Measurements from ENCODE around the gene DAG1. TPM values are rescaled to one million over a fixed set of nuclear protein-coding genes. Genes with fewer than 3 reads are reported as not detected.

Gene DAG1
- total and polyA plus RNA-seq, 2 experiments from 2014 or later = 50.3 to 59.9 TPM

GRCh38 chr3:49553324-49553691 is 83.2 kb downstream of the DAG1 start:
- 47% methylated on average over 8 of the region's 8 CpGs for WGBS (ENCODE audit: low lambda C conversion rate, missing lambda C conversion rate)
- no peak for DNase-seq (ENCODE audit: low spot score)
- no peaks in the 10 kb centered on the region for H3K79me2 ChIP-seq
- H3K4me3 ChIP-seq = peak overlapping the region; percentile 81
- TF ChIP-seq EZH2phosphoT487 (IDR thresholded peaks at IDR 0.05; ENCODE audit: low read depth, severe bottlenecking, unreplicated experiment) (no peak), EZH2 (IDR thresholded peaks at IDR 0.05; ENCODE audit: borderline replicate concordance) (no peak)
- TF ChIP-seq, protein P1, sequence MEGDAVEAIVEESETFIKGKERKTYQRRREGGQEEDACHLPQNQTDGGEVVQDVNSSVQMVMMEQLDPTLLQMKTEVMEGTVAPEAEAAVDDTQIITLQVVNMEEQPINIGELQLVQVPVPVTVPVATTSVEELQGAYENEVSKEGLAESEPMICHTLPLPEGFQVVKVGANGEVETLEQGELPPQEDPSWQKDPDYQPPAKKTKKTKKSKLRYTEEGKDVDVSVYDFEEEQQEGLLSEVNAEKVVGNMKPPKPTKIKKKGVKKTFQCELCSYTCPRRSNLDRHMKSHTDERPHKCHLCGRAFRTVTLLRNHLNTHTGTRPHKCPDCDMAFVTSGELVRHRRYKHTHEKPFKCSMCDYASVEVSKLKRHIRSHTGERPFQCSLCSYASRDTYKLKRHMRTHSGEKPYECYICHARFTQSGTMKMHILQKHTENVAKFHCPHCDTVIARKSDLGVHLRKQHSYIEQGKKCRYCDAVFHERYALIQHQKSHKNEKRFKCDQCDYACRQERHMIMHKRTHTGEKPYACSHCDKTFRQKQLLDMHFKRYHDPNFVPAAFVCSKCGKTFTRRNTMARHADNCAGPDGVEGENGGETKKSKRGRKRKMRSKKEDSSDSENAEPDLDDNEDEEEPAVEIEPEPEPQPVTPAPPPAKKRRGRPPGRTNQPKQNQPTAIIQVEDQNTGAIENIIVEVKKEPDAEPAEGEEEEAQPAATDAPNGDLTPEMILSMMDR (IDR thresholded peaks at IDR 0.05; ENCODE audit: poor library complexity) = no peak
- no peak overlapping the region for H3K27ac ChIP-seq
- H3K36me3 ChIP-seq (replicated peaks; ENCODE audit: insufficient read depth, low read depth) = no peaks in the 10 kb centered on the region
- H2AFZ ChIP-seq = no peak overlapping the region
- H3K27me3 ChIP-seq = peaks cover 11% of the 10 kb centered on the region
- no peaks in the 10 kb centered on the region for H3K9me2 ChIP-seq (replicated peaks; ENCODE audit: insufficient read depth)
- no peaks in the 10 kb centered on the region for H4K20me1 ChIP-seq (ENCODE audit: insufficient read depth, poor library complexity, severe bottlenecking)
- no peaks in the 10 kb centered on the region for H3K9me3 ChIP-seq (ENCODE audit: low read depth)
- H3K4me2 ChIP-seq = peak overlapping the region; percentile 98
- H3K4me1 ChIP-seq (ENCODE audit: insufficient read depth) = peaks cover 10% of the 10 kb centered on the region

GRCh38 chr3:49553692-49554632 is 83.9 kb downstream of the DAG1 start, which contains the start of gene BSN:
TSS of gene BSN (plus strand) at chr3:49554477. CDS start at chr3:49554603, 126 bp downstream.
- H3K9me3 ChIP-seq (ENCODE audit: low read depth) = no peaks in the 10 kb centered on the region
- TF ChIP-seq EZH2phosphoT487 (IDR thresholded peaks at IDR 0.05; ENCODE audit: low read depth, severe bottlenecking, unreplicated experiment) (no peak), EZH2 (IDR thresholded peaks at IDR 0.05; ENCODE audit: borderline replicate concordance) (no peak)
- TF ChIP-seq, protein P1 (IDR thresholded peaks at IDR 0.05; ENCODE audit: poor library complexity) = no peak
- H3K4me1 ChIP-seq (ENCODE audit: insufficient read depth) = peaks cover 10% of the 10 kb centered on the region
- peak within 1 kb of the TSS; percentile 81 for H3K4me3 ChIP-seq
- no peaks in the 10 kb centered on the region for H3K36me3 ChIP-seq (replicated peaks; ENCODE audit: insufficient read depth, low read depth)
- peaks cover 11% of the 10 kb centered on the region for H3K27me3 ChIP-seq
- no peaks in the 10 kb centered on the region for H3K9me2 ChIP-seq (replicated peaks; ENCODE audit: insufficient read depth)
- H3K27ac ChIP-seq = peak within 1 kb of the TSS; percentile 44
- H3K79me2 ChIP-seq = no peaks in the 10 kb centered on the region
- DNase-seq (ENCODE audit: low spot score) = peak; percentile 97
- WGBS (ENCODE audit: low lambda C conversion rate, missing lambda C conversion rate) = 7% methylated on average over 41 of the region's 76 CpGs
- H4K20me1 ChIP-seq (ENCODE audit: insufficient read depth, poor library complexity, severe bottlenecking) = no peaks in the 10 kb centered on the region
- H3K4me2 ChIP-seq = peak within 1 kb of the TSS; percentile 99
- peak within 1 kb of the TSS; percentile 99 for H2AFZ ChIP-seq

GRCh38 chr3:49554633-49555265 is 84.7 kb downstream of the DAG1 start:
- no peak overlapping the region for H2AFZ ChIP-seq
- no peaks in the 10 kb centered on the region for H4K20me1 ChIP-seq (ENCODE audit: insufficient read depth, poor library complexity, severe bottlenecking)
- TF ChIP-seq, protein P1 (IDR thresholded peaks at IDR 0.05; ENCODE audit: poor library complexity) = no peak
- no peak for TF ChIP-seq EZH2phosphoT487 (IDR thresholded peaks at IDR 0.05; ENCODE audit: low read depth, severe bottlenecking, unreplicated experiment)
- TF ChIP-seq EZH2 (IDR thresholded peaks at IDR 0.05; ENCODE audit: borderline replicate concordance) = no peak

More at GRCh38 chr3:49554633-49555265, 84.7 kb downstream of the DAG1 start:
- DNase-seq (ENCODE audit: low spot score) = peak; percentile 85
- WGBS (ENCODE audit: low lambda C conversion rate, missing lambda C conversion rate) = 2% methylated on average over 40 of the region's 66 CpGs
- no peaks in the 10 kb centered on the region for H3K9me2 ChIP-seq (replicated peaks; ENCODE audit: insufficient read depth)
- peak overlapping the region; percentile 42 for H3K4me3 ChIP-seq
- peaks cover 10% of the 10 kb centered on the region for H3K4me1 ChIP-seq (ENCODE audit: insufficient read depth)
- no peaks in the 10 kb centered on the region for H3K36me3 ChIP-seq (replicated peaks; ENCODE audit: insufficient read depth, low read depth)
- H3K4me2 ChIP-seq = peak overlapping the region; percentile 99
- H3K79me2 ChIP-seq = no peaks in the 10 kb centered on the region
- no peak overlapping the region for H3K27ac ChIP-seq
- H3K9me3 ChIP-seq (ENCODE audit: low read depth) = no peaks in the 10 kb centered on the region
- peaks cover 11% of the 10 kb centered on the region for H3K27me3 ChIP-seq

Data from hepatocyte (in vitro differentiated cells).